ENCODE results near the gene ABCC1.

GRCh38 chr16:16163109-16163508, 213.7 kb downstream of the ABCC1 start:
- TF ChIP-seq KAT7 (CRISPR knock-in tag; IDR thresholded peaks at IDR 0.05; ENCODE audit: borderline replicate concordance) (no peak), CTCF (IDR thresholded peaks at IDR 0.05) (no peak)

Measured in WTC11 (cell line).